GM12865 (cell line): ENCODE measurements around the gene SUSD6.

Experiments used
- DNase-seq: peaks from one replicate; pipeline ENCODE4 v3.0.0; 2010; ENCODE audit warnings: low read depth
- H3K4me3 ChIP-seq: 2 replicates; pipeline ENCODE4 v1.5.1; 2011; ENCODE audit warnings: mild to moderate bottlenecking, low read depth, low read length, control low read depth
- TF ChIP-seq, protein P1 (sequence below): IDR thresholded peaks from 2 replicates; pipeline ENCODE4 v1.5.1; 2011; ENCODE audit warnings: low read length, control low read depth, low read depth, inconsistent platforms; ENCODE audit not compliant: insufficient read depth; ENCODE audit errors: missing control alignments

Gene SUSD6

DNA sequence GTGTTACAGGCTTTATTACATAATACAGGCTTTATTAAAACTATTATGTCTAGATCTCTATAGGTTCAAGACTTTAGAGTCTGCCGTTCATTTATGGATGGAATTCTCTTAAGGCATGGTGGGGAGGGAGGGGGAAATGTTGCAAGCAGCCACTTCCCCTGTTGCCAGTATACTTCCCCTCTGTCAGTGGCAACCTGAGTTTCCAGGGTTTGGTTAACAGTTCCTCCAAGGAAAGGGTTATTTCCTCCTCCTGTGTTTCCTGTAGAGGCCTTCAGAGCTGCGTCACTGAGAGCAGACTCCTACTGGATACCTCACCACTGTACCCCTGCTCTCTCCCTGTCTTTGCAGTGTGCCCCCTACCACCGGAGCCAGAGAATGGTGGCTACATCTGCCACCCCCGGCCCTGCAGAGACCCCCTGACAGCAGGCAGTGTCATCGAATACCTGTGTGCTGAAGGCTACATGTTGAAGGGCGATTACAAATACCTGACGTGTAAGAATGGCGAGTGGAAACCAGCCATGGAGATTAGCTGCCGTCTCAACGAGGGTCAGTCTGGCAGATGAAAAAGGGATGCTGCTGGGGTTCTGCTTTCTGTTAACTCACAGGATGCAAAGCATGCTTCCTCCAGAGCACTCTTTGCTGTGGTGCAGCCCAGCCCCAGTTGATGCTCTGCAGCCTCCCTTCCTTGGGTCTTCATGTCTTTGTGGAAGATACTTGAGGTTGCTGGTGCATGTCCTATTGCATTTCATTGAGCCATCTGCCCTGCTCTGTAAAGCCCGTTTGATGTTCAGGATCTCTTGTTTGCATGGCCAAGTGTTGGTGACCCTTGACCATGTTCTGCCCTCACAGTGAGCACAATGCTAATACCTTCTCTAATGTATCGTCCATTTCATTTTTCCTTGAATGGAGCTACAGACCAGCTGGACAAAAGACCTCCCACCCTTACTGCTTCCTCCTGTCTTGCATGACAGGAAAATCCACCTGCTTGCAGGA is 91.9 kb downstream of the SUSD6 start:
- H3K4me3 ChIP-seq, result no peak overlapping the region
- no peak for DNase-seq
- TF ChIP-seq, protein P1, sequence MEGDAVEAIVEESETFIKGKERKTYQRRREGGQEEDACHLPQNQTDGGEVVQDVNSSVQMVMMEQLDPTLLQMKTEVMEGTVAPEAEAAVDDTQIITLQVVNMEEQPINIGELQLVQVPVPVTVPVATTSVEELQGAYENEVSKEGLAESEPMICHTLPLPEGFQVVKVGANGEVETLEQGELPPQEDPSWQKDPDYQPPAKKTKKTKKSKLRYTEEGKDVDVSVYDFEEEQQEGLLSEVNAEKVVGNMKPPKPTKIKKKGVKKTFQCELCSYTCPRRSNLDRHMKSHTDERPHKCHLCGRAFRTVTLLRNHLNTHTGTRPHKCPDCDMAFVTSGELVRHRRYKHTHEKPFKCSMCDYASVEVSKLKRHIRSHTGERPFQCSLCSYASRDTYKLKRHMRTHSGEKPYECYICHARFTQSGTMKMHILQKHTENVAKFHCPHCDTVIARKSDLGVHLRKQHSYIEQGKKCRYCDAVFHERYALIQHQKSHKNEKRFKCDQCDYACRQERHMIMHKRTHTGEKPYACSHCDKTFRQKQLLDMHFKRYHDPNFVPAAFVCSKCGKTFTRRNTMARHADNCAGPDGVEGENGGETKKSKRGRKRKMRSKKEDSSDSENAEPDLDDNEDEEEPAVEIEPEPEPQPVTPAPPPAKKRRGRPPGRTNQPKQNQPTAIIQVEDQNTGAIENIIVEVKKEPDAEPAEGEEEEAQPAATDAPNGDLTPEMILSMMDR, result no peak

GRCh38 chr14:69704319-69704718 is 92.9 kb downstream of the SUSD6 start:
- H3K4me3 ChIP-seq, result no peak overlapping the region
- TF ChIP-seq, protein P1, result no peak
- DNase-seq, result no peak

GRCh38 chr14:69705706-69706105 is 94.3 kb downstream of the SUSD6 start:
- TF ChIP-seq, protein P1, result no peak
- no peak overlapping the region for H3K4me3 ChIP-seq
- no peak for DNase-seq

DNA sequence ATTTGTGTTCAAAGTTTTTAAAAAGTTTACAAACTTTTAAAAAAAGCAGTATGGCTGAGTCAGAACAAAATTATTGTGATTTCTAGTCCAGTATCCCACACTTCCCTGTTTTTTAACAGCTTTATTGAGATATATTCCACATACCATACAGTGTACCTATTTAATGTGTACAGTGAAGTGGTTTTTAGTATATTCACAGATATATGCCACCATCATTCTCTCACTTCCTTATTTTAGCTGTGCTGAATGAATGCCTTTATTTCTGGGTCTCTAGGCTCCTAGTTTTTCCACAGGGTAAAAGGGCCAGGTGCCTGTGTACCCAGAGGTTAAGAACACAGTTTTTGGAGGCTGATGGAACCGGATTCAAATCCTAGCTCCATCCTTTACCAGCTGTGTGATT is 96.7 kb downstream of the SUSD6 start:
- no peak for DNase-seq
- TF ChIP-seq, protein P1, result no peak
- H3K4me3 ChIP-seq, result no peak overlapping the region

- TF ChIP-seq, protein P1, result peak; percentile 42
- peak; percentile 60 for DNase-seq
- no peak overlapping the region for H3K4me3 ChIP-seq
Measured at GRCh38 chr14:69708586-69709560, 97.5 kb downstream of the SUSD6 start.

DNA sequence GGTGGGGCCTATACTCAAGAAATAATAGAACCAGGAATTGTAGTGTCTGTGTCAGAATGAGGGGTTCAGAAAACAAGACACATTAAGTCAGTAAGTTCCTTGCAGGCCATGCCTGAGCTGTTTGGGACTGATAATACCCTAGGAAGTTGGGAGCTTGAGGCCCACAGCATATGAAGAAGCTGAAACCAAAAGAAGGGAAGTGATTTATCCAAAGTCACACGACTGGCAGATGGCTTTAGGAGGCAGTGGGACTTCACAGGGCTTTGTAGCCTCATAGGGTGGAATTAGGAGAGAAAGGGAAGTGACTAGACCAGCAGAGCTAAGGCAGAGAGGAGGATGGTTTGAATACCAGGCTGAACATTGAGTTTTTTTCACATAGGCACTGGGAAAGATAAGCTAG is 99.0 kb downstream of the SUSD6 start:
- TF ChIP-seq, protein P1, result no peak
- H3K4me3 ChIP-seq, result no peak overlapping the region
- DNase-seq, result no peak
